ENCODE data around the gene GRIK3.

DNA sequence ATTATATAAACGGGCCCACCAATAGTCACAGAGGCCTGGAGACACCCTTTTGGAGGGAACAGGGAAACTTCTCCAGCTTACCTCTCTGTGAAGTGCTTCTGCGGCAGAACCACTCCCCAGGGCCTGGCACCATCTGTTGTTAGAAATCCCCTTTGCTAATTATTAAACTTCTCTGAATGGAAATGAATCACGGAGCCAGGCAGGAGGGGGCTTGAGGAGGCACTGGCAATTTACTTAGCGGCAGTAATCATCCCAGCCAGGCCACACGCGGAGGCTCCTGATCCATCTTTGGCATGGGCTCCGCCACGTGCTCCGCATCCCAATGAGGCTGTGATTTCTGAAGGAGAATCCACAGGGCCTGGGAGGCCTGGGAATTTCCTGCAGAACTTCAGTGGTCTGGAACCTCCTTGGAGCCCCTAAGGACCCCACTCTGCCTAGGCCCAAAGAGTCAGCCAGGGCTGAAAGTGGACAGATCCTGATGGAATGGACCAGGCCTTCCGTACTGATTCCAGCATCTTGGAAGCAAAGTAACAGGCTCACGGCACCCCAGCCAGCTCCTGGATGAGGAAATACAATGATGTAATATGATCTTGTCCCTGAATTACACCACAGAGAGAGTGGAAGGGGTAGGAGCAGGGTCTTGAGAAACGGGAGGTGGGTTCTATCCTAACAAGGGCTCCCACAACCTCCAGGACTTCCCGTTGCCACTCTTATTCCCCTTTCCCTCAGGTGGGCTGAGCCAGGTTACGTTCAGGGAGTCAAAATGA, 62.3 kb downstream of the GRIK3 start:
- TF ChIP-seq POLR2A (IDR thresholded peaks at IDR 0.05) = no peak
- TF ChIP-seq POLR2AphosphoS5 (IDR thresholded peaks at IDR 0.05) = no peak
- TF ChIP-seq EP300 (IDR thresholded peaks at IDR 0.05) = no peak
- no peak for TF ChIP-seq CTCF (IDR thresholded peaks at IDR 0.05)

Data from stomach (tissue), 4 donors.